Astrocyte of the spinal cord (primary cell): Measurements from ENCODE around the gene DDA1.

Experiments used
- DNase-seq: peaks from one replicate; pipeline ENCODE4 v3.0.0; 2011; ENCODE audit warnings: low read depth, low spot score
- H3K4me3 ChIP-seq: 2 replicates; pipeline ENCODE4 v1.5.1; 2011; ENCODE audit warnings: low read depth, mild to moderate bottlenecking, low read length, moderate library complexity
- CTCF ChIP-seq: IDR thresholded peaks from 2 replicates; pipeline ENCODE4 v1.5.1; 2012; ENCODE audit warnings: low read depth, mild to moderate bottlenecking, low read length, inconsistent platforms
- in situ Hi-C: cut with HindIII; loops from 2 replicates; pipeline ENCODE4 v1.10.0; 2017; ENCODE audit warnings: low sequenced_read_pairs

DDA1 gene

GRCh38 chr19:17314007-17314593 lies 4.7 kb downstream of the DDA1 start:
- TF ChIP-seq CTCF: no peak
- no peak for DNase-seq
- in situ Hi-C loops: no loop called here
- H3K4me3 ChIP-seq: no peak overlapping the region

GRCh38 chr19:17318966-17319365 lies 9.6 kb downstream of the DDA1 start:
- no peak overlapping the region for H3K4me3 ChIP-seq
- no peak for DNase-seq
- in situ Hi-C loops: no loop called here
- TF ChIP-seq CTCF: no peak

- in situ Hi-C loops: no loop called here
- DNase-seq: no peak
- TF ChIP-seq CTCF: no peak
- no peak overlapping the region for H3K4me3 ChIP-seq
Observed at GRCh38 chr19:17319473-17320238, 10.3 kb downstream of the DDA1 start.

- no peak for DNase-seq
- no peak for TF ChIP-seq CTCF
- in situ Hi-C loops: no loop called here
- no peak overlapping the region for H3K4me3 ChIP-seq
Observed at GRCh38 chr19:17320435-17320834, 11.1 kb downstream of the DDA1 start.

GRCh38 chr19:17321655-17322489 lies 12.5 kb downstream of the DDA1 start:
- no peak for TF ChIP-seq CTCF
- H3K4me3 ChIP-seq: no peak overlapping the region
- in situ Hi-C loops: no loop called here
- DNase-seq: no peak

- in situ Hi-C loops: no loop called here
- TF ChIP-seq CTCF: no peak
- H3K4me3 ChIP-seq: no peak overlapping the region
Observed at GRCh38 chr19:17322854-17323253, 13.5 kb downstream of the DDA1 start.

More at GRCh38 chr19:17322854-17323253, 13.5 kb downstream of the DDA1 start:
- no peak for DNase-seq
